GM12875 (cell line): ENCODE measurements around the gene CEP120.

ENCODE experiments used
- H3K4me3 ChIP-seq: one replicate; pipeline ENCODE4 v1.5.1; 2011; ENCODE audit warnings: low read depth, low read length, control low read depth
- TF ChIP-seq, protein P1 (sequence below): IDR thresholded peaks from 2 replicates; pipeline ENCODE4 v1.5.1; 2011; ENCODE audit warnings: low read depth, mild to moderate bottlenecking, control low read depth, inconsistent platforms, low read length, moderate library complexity, borderline replicate concordance; ENCODE audit not compliant: insufficient read depth

CEP120 gene

DNA sequence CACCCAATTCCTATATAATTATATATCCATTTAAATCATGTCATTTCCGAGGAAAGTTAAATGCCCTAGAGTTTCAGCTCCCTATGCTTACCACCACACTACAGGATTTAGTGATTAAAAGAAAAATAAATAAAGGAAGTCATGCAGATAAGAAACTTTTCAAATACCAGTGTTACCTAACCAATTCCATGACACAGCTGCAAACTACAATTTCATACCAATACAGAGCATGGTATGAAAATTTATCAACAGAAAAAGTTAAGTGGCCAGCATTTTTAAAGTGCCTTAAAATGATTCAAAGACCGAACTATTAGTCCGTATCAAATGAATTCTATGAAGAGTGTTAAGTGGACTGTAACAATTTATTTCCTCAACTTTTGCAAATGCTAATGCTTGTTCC lies 35.9 kb downstream of the CEP120 start:
- H3K4me3 ChIP-seq, result no peak overlapping the region
- TF ChIP-seq, protein P1, sequence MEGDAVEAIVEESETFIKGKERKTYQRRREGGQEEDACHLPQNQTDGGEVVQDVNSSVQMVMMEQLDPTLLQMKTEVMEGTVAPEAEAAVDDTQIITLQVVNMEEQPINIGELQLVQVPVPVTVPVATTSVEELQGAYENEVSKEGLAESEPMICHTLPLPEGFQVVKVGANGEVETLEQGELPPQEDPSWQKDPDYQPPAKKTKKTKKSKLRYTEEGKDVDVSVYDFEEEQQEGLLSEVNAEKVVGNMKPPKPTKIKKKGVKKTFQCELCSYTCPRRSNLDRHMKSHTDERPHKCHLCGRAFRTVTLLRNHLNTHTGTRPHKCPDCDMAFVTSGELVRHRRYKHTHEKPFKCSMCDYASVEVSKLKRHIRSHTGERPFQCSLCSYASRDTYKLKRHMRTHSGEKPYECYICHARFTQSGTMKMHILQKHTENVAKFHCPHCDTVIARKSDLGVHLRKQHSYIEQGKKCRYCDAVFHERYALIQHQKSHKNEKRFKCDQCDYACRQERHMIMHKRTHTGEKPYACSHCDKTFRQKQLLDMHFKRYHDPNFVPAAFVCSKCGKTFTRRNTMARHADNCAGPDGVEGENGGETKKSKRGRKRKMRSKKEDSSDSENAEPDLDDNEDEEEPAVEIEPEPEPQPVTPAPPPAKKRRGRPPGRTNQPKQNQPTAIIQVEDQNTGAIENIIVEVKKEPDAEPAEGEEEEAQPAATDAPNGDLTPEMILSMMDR, result no peak

DNA sequence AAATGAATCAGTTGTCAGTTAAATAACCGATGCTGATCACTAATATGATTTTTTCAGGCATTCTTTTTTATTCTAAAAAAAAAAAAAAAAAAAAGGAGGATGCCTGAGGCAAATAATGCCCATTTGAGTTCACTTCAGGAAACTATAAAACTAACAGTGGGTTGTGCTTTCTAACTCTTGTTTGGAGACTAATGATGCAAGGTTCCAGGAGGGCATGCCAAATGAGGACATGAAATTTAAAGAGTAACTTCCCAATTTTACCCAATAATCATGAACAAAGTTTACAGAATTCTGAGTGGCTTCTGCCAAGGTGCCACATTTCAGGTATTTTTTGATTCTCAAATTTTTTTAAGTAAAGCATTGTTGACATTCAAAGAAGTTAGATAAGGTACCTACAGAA lies 41.0 kb downstream of the CEP120 start:
- TF ChIP-seq, protein P1, result no peak
- H3K4me3 ChIP-seq, result no peak overlapping the region

DNA sequence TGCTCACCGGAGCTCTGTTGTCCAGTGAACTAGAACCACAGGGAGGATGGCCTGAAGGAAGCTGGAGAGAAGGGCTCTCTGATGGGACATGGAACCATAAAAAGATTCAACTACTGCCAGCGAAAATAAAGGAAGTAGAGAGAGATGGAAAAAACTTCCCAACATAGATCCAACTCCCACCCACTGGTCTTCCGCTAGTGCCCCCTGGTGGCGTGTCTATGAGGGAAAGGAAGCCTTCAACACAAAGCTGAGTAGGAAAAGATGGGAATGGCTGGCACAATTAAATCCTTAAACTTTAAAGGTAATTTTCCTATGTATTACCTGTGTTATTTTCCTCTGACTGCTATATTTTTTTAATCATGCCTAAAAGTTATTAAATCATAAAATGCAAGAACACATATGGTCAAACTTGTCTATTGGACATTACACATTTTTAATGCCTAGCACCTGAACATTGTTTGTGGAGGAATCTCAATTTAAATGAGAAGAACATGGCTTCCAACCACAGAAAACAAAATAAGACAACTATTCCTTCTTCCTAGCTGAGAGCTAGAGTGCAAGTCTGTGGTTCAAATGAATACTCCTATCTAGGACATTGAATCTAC lies 51.5 kb downstream of the CEP120 start:
- TF ChIP-seq, protein P1, result peak; percentile 62
- H3K4me3 ChIP-seq, result no peak overlapping the region

DNA sequence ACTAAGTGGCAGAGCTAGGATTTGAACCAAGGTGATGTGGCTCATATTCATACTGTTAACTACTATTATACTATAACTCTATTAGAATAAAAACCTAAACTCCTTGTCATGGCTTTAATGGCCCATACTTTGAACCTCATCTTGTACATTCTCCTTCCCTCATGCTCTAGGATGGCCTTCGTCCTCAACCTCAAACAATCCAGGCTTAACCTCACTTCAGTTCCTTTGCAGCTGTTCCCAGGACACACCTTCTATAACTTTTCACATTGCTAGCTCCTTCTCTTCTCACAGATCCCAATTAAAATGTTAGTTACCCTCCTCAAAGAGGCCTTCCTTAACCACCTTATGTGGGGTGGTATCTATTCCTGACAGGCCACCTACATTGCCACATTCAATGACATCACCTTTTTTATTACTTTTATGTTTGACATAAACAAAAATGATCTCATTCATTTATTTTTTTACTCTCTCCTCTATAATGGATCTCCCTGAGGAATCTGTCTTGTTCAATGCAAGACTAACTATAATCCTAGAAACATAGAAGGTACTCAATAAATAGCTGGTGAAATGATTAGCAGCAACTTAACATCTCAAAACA lies 53.7 kb downstream of the CEP120 start:
- TF ChIP-seq, protein P1, result no peak
- H3K4me3 ChIP-seq, result no peak overlapping the region

DNA sequence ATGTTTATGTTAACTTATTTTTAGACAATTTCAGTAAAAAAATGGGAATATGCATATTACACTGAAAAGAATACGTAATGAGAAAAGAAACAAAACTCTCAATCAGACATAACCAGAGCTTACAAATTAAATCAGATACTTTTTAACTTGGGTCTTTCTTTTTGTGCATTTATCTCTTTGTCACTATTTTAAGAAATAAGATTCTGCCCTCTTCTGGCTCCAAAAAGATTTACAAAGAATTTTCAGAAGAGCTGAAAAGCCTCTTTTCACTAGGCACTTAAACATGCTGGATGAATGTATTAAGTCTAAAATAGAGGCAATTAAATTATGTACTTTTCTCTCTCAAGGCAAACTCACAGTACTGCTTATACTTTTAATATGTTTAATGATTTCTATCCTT lies 55.5 kb downstream of the CEP120 start:
- TF ChIP-seq, protein P1, result no peak
- no peak overlapping the region for H3K4me3 ChIP-seq

DNA sequence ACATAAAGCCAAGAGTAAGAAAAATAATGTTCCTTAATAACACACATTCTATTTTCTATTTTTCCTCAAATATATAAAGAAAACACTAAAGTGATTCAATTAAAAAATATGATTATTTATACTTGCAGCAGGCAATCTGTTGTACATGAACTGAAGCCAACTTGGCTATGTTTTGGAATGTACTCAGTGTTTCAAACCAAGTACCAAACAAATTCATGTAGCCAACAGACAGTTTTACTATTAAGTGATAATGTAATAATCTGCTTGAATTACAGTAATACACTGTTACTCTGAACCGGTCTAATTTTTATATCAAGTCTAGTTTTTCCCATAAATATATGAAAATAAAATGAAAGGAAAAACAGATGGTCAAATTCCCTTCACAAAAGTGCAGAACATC lies 58.0 kb downstream of the CEP120 start:
- TF ChIP-seq, protein P1, result no peak
- H3K4me3 ChIP-seq, result no peak overlapping the region

DNA sequence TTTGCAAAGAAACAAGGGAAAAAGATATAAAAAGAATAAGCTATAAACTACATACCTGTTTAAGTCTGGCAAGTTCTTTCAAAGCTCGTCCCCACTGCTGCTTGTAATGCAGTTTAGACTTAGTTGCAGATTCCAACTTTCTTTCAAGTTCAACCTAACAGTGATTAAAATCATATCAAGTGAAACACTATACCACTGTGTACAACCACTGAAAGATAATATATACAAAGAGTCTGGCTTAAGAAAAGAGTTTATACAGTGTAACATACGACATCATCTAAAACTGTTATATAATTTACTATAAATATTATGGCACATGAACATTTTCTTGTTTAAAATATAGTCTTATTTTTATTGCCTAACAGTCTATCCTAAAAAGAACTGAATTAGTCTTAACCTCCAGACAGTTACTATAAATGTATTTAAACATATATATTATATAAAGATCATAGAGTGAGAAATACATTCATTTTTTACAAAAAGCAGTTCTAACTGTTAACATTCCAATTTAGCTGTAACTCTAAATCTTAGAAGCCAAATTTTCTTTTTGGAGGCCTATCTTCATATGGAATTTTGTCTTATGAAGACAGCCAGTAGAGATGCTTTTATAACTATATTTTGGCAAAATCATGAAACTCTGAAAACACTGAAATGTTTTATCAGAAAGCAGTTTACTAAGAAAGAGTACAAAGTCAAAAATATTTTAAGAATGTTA lies 58.6 kb downstream of the CEP120 start:
- H3K4me3 ChIP-seq, result no peak overlapping the region
- TF ChIP-seq, protein P1, result no peak
